Hematopoietic multipotent progenitor cell treated with erythropoietin and hydrocortisone succinate and interleukin-3 and kit ligand, for 15 days (in vitro differentiated cells): Measurements from ENCODE around the gene USP16.
"Not testable (repeated sequence)": the region's sequence is repeated elsewhere in the genome, so short reads cannot be mapped to it uniquely, and the experiment has no call there.

Experiments used
- DNase-seq: peaks from one replicate; pipeline ENCODE4 v3.0.0-alpha.2; 2015; ENCODE audit warnings: low spot score

Gene USP16

GRCh38 chr21:29024474-29025327 is at the start of gene USP16:
Gene USP16, plus strand, starts transcription at chr21:29024668. Its CDS starts 3,246 bp downstream, at chr21:29027914.
- DNase-seq, result peak; percentile 94

GRCh38 chr21:28975397-28975796 is 49.1 kb upstream of the USP16 start:
- DNase-seq, result no peak

- no peak for DNase-seq
Measured at GRCh38 chr21:28979092-28979491, 45.4 kb upstream of the USP16 start.

- no peak for DNase-seq
Measured at GRCh38 chr21:28982637-28983036, 41.8 kb upstream of the USP16 start.

- DNase-seq, result no peak
Measured at GRCh38 chr21:28986677-28987076, 37.8 kb upstream of the USP16 start.

- DNase-seq, result not testable (repeated sequence)
Measured at GRCh38 chr21:28988146-28988545, 36.3 kb upstream of the USP16 start.

GRCh38 chr21:28991861-28992525 is 32.5 kb upstream of the USP16 start:
- no peak for DNase-seq

GRCh38 chr21:28992526-28993292 is 31.8 kb upstream of the USP16 start, which contains the start of gene LTN1:
Gene LTN1, minus strand, starts transcription at chr21:28992877. Its CDS starts 72 bp downstream, at chr21:28992805.
- peak; percentile 99 for DNase-seq

GRCh38 chr21:28993293-28993629 is 31.2 kb upstream of the USP16 start:
- no peak for DNase-seq

GRCh38 chr21:29002442-29003144 is 21.9 kb upstream of the USP16 start:
- peak; percentile 93 for DNase-seq

GRCh38 chr21:29005696-29006095 is 18.8 kb upstream of the USP16 start:
- DNase-seq, result no peak

GRCh38 chr21:29007135-29007534 is 17.3 kb upstream of the USP16 start:
- DNase-seq, result no peak

- DNase-seq, result no peak
Measured at GRCh38 chr21:29007810-29008209, 16.7 kb upstream of the USP16 start.

GRCh38 chr21:29008367-29008766 is 16.1 kb upstream of the USP16 start:
- no peak for DNase-seq

- DNase-seq, result not testable (repeated sequence)
Measured at GRCh38 chr21:29011236-29011635, 13.2 kb upstream of the USP16 start.

GRCh38 chr21:29017639-29018237 is 6.7 kb upstream of the USP16 start:
- DNase-seq, result no peak

- DNase-seq, result peak; percentile 11
Measured at GRCh38 chr21:29018540-29018939, 5.9 kb upstream of the USP16 start.

GRCh38 chr21:29022166-29022565 is 2.3 kb upstream of the USP16 start:
- DNase-seq, result no peak

- DNase-seq, result peak; percentile 12
Measured at GRCh38 chr21:29025328-29025713, 853 bp downstream of the USP16 start.

GRCh38 chr21:29029524-29029923 is 5.1 kb downstream of the USP16 start:
- DNase-seq, result no peak

GRCh38 chr21:29030909-29031308 is 6.4 kb downstream of the USP16 start:
- no peak for DNase-seq

GRCh38 chr21:29033301-29033700 is 8.8 kb downstream of the USP16 start:
- DNase-seq, result no peak
